ENCODE data around the gene RTF1.
"Not testable (repeated sequence)": the region's sequence is repeated elsewhere in the genome, so short reads cannot be mapped to it uniquely, and the experiment has no call there.

Gene RTF1

GRCh38 chr15:41411441-41411840, 5.5 kb upstream of the RTF1 start:
- Histone ChIP-seq H3K36me3 (ENCODE audit: insufficient read depth, low read length) (no peaks in the 10 kb centered on the region), H3K27me3 (ENCODE audit: control insufficient read depth, insufficient read depth, low read length) (no peaks in the 10 kb centered on the region), H3K4me2 (ENCODE audit: low read length) (no peak overlapping the region), H3K4me1 (ENCODE audit: control insufficient read depth, insufficient read depth, low read length) (no peaks in the 10 kb centered on the region), H3K9me3 (replicated peaks; ENCODE audit: low read length) (no peaks in the 10 kb centered on the region), H3K4me3 (ENCODE audit: low read length) (no peak overlapping the region), H3K9ac (ENCODE audit: low read depth, low read length) (no peak overlapping the region)

- H3K27me3 ChIP-seq (ENCODE audit: control insufficient read depth, insufficient read depth, low read length) = no peaks in the 10 kb centered on the region
- H3K4me1 ChIP-seq (ENCODE audit: control insufficient read depth, insufficient read depth, low read length) = peaks cover 10% of the 10 kb centered on the region
- H3K36me3 ChIP-seq (ENCODE audit: insufficient read depth, low read length) = no peaks in the 10 kb centered on the region
- H3K9ac ChIP-seq (ENCODE audit: low read depth, low read length) = peak overlapping the region; percentile 92
- peak overlapping the region; percentile 86 for H3K4me3 ChIP-seq (ENCODE audit: low read length)
- H3K9me3 ChIP-seq (replicated peaks; ENCODE audit: low read length) = no peaks in the 10 kb centered on the region
- peak overlapping the region; percentile 79 for H3K4me2 ChIP-seq (ENCODE audit: low read length)
Observed at GRCh38 chr15:41416128-41416741, 660 bp upstream of the RTF1 start.

GRCh38 chr15:41417418-41418195, 712 bp downstream of the RTF1 start:
- H3K4me1 ChIP-seq (ENCODE audit: control insufficient read depth, insufficient read depth, low read length) = peaks cover 10% of the 10 kb centered on the region
- no peaks in the 10 kb centered on the region for H3K36me3 ChIP-seq (ENCODE audit: insufficient read depth, low read length)
- H3K9ac ChIP-seq (ENCODE audit: low read depth, low read length) = peak overlapping the region; percentile 92
- H3K9me3 ChIP-seq (replicated peaks; ENCODE audit: low read length) = no peaks in the 10 kb centered on the region
- H3K4me2 ChIP-seq (ENCODE audit: low read length) = peak overlapping the region; percentile 94
- no peaks in the 10 kb centered on the region for H3K27me3 ChIP-seq (ENCODE audit: control insufficient read depth, insufficient read depth, low read length)
- H3K4me3 ChIP-seq (ENCODE audit: low read length) = peak overlapping the region; percentile 86

GRCh38 chr15:41423979-41424659, 7.2 kb downstream of the RTF1 start:
- no peak overlapping the region for H3K4me2 ChIP-seq (ENCODE audit: low read length)
- H3K4me3 ChIP-seq (ENCODE audit: low read length) = no peak overlapping the region
- peaks cover 4% of the 10 kb centered on the region for H3K36me3 ChIP-seq (ENCODE audit: insufficient read depth, low read length)
- H3K27me3 ChIP-seq (ENCODE audit: control insufficient read depth, insufficient read depth, low read length) = no peaks in the 10 kb centered on the region
- no peak overlapping the region for H3K9ac ChIP-seq (ENCODE audit: low read depth, low read length)
- no peaks in the 10 kb centered on the region for H3K9me3 ChIP-seq (replicated peaks; ENCODE audit: low read length)
- H3K4me1 ChIP-seq (ENCODE audit: control insufficient read depth, insufficient read depth, low read length) = peaks cover 2% of the 10 kb centered on the region

- no peaks in the 10 kb centered on the region for H3K4me1 ChIP-seq (ENCODE audit: control insufficient read depth, insufficient read depth, low read length)
Observed at GRCh38 chr15:41424809-41425208, 7.9 kb downstream of the RTF1 start.

GRCh38 chr15:41425907-41426306, 9.0 kb downstream of the RTF1 start:
- H3K4me2 ChIP-seq (ENCODE audit: low read length); H3K27me3 ChIP-seq (ENCODE audit: control insufficient read depth, insufficient read depth, low read length); H3K4me1 ChIP-seq (ENCODE audit: control insufficient read depth, insufficient read depth, low read length); H3K9me3 ChIP-seq (replicated peaks; ENCODE audit: low read length); H3K9ac ChIP-seq (ENCODE audit: low read depth, low read length); H3K4me3 ChIP-seq (ENCODE audit: low read length); H3K36me3 ChIP-seq (ENCODE audit: insufficient read depth, low read length): not testable (repeated sequence)

More at GRCh38 chr15:41424809-41425208, 7.9 kb downstream of the RTF1 start:
- H3K36me3 ChIP-seq (ENCODE audit: insufficient read depth, low read length) = peaks cover 4% of the 10 kb centered on the region
- no peak overlapping the region for H3K4me2 ChIP-seq (ENCODE audit: low read length)
- H3K9ac ChIP-seq (ENCODE audit: low read depth, low read length) = no peak overlapping the region
- H3K27me3 ChIP-seq (ENCODE audit: control insufficient read depth, insufficient read depth, low read length) = no peaks in the 10 kb centered on the region
- no peak overlapping the region for H3K4me3 ChIP-seq (ENCODE audit: low read length)
- H3K9me3 ChIP-seq (replicated peaks; ENCODE audit: low read length) = no peaks in the 10 kb centered on the region

- H3K9me3 ChIP-seq (replicated peaks; ENCODE audit: low read length) = no peaks in the 10 kb centered on the region
- H3K4me2 ChIP-seq (ENCODE audit: low read length) = no peak overlapping the region
- no peaks in the 10 kb centered on the region for H3K27me3 ChIP-seq (ENCODE audit: control insufficient read depth, insufficient read depth, low read length)
- H3K4me1 ChIP-seq (ENCODE audit: control insufficient read depth, insufficient read depth, low read length) = no peaks in the 10 kb centered on the region
- H3K9ac ChIP-seq (ENCODE audit: low read depth, low read length) = no peak overlapping the region
- H3K36me3 ChIP-seq (ENCODE audit: insufficient read depth, low read length) = no peaks in the 10 kb centered on the region
- H3K4me3 ChIP-seq (ENCODE audit: low read length) = no peak overlapping the region
Observed at GRCh38 chr15:41429003-41429890, 12.4 kb downstream of the RTF1 start.

GRCh38 chr15:41435037-41435786, 18.3 kb downstream of the RTF1 start:
- Histone ChIP-seq H3K4me3 (ENCODE audit: low read length) (no peak overlapping the region), H3K27me3 (ENCODE audit: control insufficient read depth, insufficient read depth, low read length) (no peaks in the 10 kb centered on the region), H3K4me2 (ENCODE audit: low read length) (no peak overlapping the region), H3K36me3 (ENCODE audit: insufficient read depth, low read length) (peaks cover 3% of the 10 kb centered on the region), H3K9me3 (replicated peaks; ENCODE audit: low read length) (no peaks in the 10 kb centered on the region), H3K4me1 (ENCODE audit: control insufficient read depth, insufficient read depth, low read length) (no peaks in the 10 kb centered on the region), H3K9ac (ENCODE audit: low read depth, low read length) (no peak overlapping the region)

GRCh38 chr15:41437448-41437847, 20.6 kb downstream of the RTF1 start:
- Histone ChIP-seq H3K9ac (ENCODE audit: low read depth, low read length) (no peak overlapping the region), H3K36me3 (ENCODE audit: insufficient read depth, low read length) (peaks cover 13% of the 10 kb centered on the region), H3K4me1 (ENCODE audit: control insufficient read depth, insufficient read depth, low read length) (no peaks in the 10 kb centered on the region), H3K4me3 (ENCODE audit: low read length) (no peak overlapping the region), H3K27me3 (ENCODE audit: control insufficient read depth, insufficient read depth, low read length) (no peaks in the 10 kb centered on the region), H3K9me3 (replicated peaks; ENCODE audit: low read length) (no peaks in the 10 kb centered on the region), H3K4me2 (ENCODE audit: low read length) (no peak overlapping the region)

GRCh38 chr15:41438206-41438605, 21.3 kb downstream of the RTF1 start:
- Histone ChIP-seq H3K27me3 (ENCODE audit: control insufficient read depth, insufficient read depth, low read length) (no peaks in the 10 kb centered on the region), H3K9ac (ENCODE audit: low read depth, low read length) (no peak overlapping the region), H3K36me3 (ENCODE audit: insufficient read depth, low read length) (peaks cover 20% of the 10 kb centered on the region), H3K4me2 (ENCODE audit: low read length) (no peak overlapping the region), H3K4me3 (ENCODE audit: low read length) (no peak overlapping the region), H3K4me1 (ENCODE audit: control insufficient read depth, insufficient read depth, low read length) (no peaks in the 10 kb centered on the region), H3K9me3 (replicated peaks; ENCODE audit: low read length) (no peaks in the 10 kb centered on the region)

Measured in skeletal muscle satellite cell (primary cell).